ENCODE measurements around the gene RHD.
A peak's percentile ranks its signal among the peaks of the same experiment; 100 is the strongest.
"Not testable (repeated sequence)": the region's sequence is repeated elsewhere in the genome, so short reads cannot be mapped to it uniquely, and the experiment has no call there.

The RHD gene

DNA sequence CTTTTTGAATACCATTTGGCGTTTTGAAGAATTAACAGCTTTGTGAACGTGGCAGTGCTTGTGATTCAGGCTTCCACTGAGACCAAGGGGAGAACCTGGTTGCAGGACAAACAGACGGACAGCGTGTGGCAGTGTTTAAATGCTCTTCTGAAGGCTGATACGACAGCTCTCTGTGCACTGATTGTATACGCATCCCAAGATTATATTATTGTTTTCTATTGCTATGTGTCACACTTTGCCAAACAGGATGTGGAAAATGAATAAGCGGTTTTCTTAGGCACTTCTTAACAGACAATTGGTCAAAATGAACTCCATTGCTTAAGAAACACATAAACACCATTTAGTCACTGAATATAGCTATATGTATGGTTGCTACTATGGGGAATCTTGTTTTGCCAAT, 12.5 kb upstream of the RHD start:
- peak; percentile 58 for DNase-seq

DNA sequence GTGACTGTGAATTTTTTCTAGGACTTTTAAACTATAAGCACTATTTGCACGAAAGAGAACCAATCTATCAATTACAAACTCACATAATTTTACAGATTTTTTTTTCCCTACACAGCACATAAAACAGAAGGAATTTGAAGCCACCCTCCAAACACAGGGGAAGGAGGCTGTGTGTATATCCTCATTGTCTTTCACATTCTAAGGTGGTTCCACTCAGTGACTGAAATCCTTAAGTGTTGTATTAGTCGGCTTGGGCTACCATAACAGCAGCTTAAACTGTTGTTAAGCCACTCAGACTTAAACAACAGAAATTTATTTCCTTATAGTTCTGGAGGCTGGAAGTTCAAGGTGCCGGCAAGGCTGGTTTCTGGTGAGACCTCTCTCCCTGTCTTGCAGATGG, 12.0 kb upstream of the RHD start:
- not testable (repeated sequence) for DNase-seq

DNA sequence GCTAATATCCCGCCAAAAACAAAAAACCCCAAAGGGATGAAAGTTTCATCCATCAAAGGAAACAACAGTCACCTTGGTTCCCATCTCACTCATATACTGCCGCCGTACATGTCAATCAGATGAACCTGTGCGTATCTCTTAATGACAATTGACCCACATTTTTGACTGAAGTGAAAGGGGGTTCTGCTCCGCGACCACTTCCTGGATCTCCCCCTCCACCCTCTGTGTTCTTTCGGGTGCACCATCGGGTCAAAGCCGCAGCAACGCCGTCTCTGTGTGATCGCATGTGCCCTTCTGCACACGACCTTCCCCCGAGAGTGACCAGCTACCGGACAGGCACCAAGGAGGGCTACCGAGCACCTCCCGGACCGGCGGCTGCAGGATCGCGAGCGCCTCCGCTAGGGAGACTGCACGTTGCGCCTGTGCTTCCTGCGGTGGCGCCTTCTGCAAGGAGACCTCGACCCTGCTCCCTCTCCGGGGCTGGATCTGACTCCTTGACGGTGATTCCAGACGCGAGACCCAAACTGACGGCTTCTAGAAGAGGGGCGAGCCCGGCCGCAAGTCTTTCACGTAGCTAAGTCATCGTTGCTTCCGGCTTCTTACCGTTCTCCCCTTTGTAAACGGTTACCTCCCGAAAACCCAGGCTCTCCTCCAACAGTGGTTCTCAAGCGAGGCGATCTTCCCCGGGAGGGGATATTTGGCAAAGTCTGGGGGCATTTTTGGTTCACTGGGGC, 5.6 kb upstream of the RHD start:
- not testable (repeated sequence) for DNase-seq

DNA sequence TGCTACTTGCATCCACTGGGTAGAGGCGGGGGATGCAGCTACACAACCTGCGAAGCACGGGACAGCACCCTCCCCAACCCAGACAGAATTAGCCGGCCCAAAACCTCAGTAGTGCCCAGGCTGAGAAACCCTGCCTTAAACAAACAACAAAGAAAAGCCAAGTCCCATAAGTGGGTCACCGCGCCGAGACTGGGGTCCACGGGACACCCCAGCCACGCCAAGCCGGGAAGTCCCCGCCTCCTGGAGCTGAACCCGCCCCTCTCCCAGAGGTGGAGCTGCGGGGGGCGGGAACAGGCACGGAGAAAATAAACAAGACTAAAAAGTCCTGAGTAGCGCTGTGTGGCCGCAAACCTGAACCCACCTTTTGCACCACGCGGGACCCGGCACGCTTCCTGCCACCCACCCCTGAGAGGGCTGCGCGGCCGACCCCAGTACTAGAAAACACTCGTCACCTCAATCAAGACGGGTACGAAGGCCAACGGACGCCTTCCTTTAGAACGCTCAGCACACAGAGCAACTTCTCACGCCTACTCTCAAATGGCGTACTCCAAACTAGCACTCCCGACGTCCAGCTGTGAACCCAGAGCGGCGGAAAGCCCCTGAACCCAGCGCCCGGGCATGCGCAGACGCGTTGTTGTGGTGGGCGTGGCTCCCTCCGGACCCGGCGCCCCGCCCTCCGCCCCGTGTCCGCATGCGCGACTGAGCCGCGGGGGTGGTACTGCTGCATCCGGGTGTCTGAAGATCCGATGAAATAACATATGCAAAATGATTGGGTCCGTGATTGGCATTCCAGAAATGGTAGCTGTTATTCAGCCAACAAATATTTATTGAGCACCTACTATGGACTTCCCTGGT, 4.8 kb upstream of the RHD start:
- DNase-seq: not testable (repeated sequence)

DNA sequence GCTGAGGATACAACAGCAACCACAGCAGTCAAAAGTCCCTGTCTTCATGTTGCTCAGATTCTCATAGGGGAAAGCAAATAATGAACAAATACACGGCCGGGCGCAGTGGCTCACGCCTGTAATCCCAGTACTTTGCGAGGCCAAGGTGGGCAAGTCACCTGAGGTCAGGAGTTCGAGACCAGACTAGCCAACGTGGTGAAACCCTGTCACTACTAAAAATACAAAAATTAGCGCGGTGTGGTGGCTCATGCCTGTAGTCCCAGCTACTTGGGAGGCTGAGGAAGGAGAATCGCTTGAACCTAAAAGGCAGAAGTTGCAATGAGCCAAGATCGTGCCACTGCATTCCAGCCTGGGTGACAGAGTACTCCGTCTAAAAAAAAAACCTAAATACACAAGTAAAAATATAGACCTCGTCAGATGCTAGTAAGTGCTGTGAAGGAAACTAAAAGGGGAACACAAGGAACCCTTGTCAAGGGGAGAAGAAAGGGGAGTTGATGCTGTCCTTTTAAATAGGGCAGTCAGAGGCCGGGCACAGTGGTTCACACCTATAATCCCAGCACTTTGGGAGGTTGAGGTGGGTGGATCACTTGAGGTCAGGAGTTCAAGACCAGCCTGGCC, 4.1 kb upstream of the RHD start:
- DNase-seq: not testable (repeated sequence)

DNA sequence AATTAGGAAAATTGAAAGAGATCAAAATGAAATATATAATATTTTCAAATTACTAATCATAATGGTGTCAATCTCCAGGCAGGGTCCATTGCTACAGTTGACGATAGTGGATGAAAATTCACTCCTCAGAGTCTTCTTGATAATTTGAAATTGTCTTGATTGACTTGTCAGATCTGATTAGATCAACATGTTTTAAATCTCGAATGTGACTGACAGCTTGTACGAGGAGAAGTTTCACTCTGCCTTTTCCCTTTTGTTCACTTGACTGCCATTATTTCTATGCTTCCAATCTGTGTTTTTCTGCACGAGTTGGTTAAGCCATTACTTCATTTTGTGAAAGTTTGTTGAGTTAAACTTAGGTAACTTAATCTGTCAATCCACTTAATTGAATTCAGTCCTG, 3.3 kb downstream of the RHD start:
- DNase-seq: not testable (repeated sequence)

DNA sequence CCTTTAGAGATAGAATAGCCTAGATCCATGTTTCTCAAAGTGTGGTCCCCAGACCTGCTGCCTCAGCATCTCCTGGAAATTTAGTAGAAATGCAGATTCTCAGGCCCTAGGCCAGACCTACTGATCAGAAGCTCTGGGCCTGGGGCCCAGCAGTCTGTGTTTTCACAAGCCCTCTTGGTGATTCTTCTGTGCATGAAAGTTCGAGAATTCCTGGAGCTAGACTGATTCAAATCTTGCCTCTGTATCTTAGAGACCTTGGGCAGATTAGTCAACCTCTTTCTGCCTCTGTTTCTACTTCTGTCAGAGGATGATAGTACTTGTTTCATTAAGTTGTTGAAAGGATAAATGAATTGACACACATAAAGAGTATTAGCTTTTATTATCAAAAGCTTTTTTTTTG, 5.0 kb downstream of the RHD start:
- DNase-seq: not testable (repeated sequence)

DNA sequence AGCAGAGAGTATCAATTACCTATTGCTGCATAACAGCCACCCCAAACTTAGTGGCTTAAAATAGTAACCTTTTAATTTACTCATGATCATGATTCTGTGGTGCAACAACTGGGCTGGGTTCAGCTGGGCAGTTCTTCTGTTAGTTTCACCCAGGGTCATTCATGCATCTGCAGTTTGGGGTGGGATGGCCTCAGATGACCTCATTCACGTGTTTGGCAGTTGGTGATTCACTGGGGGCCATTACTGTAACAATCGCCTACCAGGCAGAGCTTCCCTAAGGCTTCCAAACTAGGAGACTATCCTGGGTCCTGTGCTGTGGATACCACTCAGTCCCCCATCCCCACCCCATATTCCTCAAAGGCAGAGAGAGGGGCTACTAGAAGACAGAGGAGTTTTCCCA, 6.0 kb downstream of the RHD start:
- not testable (repeated sequence) for DNase-seq

DNA sequence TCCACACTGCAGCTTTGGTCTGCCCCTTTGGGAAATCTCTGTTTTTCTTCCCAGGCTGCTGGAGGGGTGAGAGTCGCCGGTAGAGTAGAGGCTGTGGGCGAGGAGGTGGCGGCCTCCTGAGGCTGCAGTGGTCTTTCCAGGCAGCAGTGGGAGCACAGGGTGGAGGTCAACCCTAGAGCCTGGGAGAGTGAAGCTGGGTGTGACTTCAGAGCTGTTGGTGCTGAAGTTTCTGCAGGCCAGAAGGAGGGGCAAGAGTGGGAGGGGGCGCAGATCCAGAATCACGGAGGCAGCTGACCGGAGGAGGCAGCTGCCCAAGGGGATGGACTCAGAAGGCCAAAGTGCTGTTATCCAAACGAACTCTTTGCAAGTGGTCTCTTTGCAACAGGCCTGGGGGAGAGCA, 6.5 kb downstream of the RHD start:
- not testable (repeated sequence) for DNase-seq

DNA sequence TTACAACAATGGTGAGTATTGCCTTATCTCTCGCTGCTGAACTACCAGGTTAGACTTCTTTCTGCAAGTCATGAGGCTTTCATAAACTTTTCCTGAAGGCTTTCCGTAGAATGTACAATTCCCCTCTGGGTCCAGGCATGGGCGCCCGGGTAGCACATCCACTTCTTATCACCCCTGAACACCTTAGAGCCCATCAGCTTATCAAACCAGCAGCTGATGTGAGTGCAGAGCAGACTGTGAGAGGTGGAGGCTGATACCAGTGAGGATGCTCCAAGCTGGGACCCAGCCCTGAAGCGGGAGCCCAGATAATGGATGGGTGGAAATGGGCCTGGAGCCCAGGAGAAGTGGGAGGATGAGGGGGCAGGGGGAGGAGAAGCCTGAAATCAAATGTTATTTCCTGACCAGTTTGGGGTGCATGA, 7.4 kb downstream of the RHD start:
- not testable (repeated sequence) for DNase-seq

DNA sequence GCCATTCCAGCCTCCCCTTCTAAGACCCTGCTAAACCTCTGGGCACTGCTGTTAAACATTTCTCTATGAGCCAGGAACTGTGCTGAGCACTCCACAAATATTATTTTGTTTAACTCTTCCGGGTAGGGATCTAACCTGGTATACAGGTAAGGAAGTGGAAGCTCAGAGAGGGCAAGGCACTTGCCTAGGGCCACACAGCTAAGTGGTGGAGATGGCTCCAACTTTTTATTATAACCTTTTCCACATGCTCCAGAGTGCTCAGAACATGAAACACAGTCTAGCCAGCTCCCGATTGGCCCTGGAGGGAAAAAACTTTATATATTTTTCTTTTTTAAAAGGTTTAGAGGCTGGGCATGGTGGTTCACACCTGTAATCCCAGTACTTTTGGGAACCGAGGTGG, 13.6 kb downstream of the RHD start:
- not testable (repeated sequence) for DNase-seq

DNA sequence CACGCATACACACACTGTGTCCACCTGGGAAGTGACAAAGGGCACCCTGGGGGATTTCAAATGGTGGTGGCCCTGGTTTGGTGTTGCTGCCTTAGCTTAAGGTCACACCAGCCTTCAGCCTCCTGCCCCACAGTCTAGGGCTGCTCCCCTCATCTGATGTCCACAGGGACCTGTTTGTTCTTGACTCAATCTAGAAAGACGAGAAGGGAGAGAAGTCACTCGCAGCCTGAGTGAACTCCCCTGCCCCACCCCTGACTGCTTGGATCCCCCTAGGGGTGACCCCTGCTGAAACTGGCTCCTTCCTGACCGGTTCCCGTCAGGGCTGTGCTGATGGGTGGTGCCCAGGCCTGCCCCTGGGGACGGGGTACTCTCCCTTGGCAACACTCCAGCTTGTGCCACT, 14.9 kb downstream of the RHD start:
- not testable (repeated sequence) for DNase-seq

DNA sequence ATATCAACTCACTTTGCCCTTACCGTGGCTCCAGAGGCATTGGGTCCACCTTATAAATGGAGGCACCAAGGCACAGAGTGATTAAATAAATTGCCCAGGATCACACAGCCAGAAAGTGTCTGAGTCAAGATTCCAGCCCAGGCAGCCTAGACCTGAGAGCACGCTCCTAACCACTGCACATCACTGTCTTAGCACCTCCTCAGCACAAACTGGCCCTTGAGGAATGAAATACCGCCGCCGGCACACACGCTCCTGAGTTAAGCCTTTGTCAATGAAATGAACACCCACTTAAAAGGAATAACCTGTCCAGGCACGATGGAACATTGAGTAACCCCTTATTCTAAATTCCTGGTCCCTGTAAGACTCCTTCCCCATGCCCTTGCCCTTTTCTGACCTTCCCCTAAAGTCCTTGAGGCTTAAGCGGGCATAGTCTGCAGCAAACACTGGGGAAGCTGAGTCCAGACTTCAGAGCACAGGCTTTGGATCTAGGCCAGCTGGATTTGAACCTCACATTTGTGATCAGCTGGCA, 16.3 kb downstream of the RHD start:
- not testable (repeated sequence) for DNase-seq

DNA sequence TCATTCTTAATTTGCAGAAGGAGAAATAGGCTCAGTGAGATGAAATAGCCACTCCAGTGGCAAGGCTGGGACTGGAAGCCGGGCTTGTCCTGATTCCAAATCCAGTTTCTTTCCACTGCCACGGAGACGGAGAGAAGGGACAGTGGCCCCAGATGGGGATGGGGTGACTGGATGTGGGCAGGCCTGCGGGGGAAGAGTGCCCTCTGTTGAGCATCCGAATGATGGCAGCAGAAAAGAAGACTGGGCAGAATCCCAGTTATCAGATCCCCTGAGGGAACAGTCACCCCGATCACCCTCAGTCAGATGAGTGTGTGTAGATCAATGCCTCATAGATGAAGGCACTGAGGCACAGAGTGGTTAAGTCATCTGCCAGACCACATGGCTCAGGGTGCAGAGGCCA, 17.7 kb downstream of the RHD start:
- DNase-seq: not testable (repeated sequence)

DNA sequence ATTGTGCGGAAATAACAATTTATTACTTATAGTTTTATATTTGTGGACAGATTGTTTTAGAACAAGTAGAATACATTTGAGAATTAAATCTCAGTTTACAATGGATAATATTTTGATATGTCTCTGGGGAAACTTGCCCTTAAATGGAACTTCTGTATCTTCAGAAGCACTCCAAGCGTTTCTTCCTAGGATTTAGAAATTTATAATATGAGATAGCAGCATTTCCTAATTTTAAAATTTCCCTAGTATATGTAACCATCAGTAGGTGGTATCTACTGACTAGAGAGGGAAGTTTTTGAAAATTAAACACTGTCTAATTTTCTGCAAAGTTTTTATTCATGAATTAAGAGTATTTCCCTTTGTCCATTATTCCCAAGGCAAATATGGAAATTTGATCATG, 21.1 kb downstream of the RHD start:
- DNase-seq: not testable (repeated sequence)

DNA sequence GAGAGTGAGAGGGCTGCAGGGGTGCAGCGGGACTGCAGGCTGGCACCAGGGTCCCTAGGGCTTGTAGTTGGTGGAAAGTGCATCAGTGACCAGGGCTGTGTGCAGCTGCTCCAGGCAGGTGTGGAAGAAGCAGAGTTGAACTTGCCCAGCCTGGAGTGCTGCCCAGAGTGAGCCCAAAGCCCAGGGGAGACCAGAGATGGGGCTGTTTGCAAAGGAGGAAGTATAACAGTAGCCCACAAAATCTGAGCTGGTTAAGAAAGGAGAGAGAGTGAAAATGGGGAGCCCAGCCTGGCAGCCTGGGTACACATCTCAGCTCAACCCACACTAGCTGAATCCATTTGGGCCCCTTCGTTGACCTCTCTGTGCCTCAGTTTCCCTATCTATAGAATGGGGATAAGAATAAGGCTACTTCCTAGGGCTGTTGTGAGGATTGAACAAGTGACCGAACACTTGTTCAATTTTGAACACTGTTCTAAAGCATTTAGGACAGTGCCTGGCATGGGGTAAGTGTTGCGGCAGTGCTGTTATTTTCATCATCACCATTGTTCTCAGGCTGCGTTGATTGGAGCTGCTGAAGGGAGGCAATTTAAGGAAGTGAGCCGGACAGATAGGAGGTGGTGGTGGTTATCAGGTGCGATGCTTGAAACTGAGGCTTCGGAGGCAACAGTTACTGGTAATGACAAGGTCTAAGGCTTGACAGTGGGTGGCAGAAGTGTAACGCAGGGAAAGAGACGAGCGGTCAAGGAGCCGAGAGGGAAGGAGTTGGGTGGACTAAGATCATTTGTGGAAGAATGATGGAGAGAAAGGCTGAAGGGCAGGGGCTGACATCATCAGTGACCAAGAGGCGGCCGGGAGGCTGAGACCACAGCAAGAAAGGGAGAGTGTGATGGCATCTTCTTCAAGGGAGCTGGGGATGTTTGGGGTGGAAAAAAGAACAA, 22.8 kb downstream of the RHD start:
- DNase-seq: not testable (repeated sequence)

DNA sequence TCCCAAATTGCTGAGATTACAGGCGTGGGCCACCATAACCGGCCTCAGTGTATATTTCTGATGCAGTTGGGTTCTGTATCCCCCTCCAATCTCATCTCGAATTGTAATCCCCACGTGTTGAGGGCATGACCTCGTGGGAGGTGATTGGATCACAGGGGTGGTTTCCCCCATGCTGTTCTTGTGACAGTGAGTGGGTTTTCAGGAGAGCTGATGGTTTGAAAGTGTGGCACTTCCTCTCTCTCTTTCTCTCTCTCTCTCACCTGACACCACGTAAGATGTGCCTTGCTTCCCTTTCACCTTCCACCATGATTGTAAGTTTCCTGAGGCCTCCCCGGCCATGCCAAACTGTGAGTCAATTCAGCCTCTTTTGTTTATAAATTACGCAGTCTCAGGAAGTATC, 24.2 kb downstream of the RHD start:
- DNase-seq: not testable (repeated sequence)

DNA sequence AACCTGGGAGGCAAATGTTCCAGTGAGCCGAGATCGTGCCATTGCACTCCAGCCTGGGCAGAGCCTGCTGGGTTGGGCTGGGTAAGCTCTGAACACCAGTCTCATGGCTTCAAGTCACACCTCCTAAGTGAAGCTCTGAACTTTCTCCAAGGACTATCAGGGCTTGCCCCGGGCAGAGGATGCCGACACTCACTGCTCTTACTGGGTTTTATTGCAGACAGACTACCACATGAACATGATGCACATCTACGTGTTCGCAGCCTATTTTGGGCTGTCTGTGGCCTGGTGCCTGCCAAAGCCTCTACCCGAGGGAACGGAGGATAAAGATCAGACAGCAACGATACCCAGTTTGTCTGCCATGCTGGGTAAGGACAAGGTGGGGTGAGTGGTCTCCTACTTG, 28.4 kb downstream of the RHD start:
- DNase-seq: not testable (repeated sequence)

DNA sequence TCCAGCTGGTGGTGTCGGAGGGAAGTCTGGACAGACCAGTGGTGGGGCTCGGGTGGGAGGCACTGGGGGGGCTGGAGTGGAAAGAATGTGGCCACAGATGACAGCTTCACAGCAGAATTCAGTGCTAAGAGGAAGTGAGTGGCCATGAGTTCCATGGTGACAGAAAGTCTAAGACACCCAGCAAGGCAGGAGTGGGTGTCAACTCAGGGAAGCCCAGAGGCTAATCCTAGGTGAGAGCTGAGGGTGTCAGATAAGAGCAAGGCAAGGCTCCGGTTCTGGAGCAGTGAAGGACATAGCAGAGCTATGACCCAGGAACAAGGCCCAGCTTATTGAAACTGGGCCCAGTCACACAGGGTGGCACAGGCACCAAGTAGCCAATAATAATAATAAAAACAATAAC, 30.0 kb downstream of the RHD start:
- DNase-seq: not testable (repeated sequence)

DNA sequence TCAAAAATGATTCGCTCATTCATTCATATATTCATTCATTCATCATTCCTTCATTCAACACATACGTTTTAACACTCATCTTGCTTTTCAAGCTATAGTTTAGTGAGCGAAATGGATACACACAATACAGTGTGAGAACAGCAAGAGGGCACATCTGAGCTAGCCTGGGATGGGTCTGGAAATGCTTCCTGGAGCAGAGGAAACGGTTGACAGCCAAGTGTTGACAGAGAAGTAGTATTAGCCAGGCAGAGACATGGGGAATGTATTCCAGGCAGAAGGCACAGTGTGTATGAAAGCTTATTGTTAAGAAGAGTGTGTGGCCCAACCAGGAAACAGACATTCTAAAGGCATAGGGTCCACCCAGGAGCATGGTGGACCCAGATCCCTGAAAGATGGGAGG, 32.6 kb downstream of the RHD start:
- not testable (repeated sequence) for DNase-seq

DNA sequence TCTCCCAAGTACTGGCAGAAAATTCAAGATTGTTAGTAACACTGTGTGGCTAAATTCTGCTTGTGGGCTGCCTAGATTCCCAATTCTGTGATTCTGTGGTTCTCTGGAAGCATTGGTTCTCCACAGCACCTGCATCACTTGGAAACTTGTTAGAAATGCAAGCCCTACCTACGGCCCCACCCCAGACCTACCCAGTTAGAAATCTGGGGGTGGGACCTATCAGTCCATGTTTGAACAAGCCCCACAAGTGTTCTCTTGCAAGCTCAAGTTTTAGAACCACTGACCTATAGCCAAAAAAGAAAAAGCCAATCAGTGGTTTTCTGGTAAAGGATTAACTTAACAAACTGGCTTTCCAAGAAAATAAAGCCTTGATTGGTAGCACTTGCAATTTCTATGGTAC, 35.9 kb downstream of the RHD start:
- DNase-seq: not testable (repeated sequence)

DNA sequence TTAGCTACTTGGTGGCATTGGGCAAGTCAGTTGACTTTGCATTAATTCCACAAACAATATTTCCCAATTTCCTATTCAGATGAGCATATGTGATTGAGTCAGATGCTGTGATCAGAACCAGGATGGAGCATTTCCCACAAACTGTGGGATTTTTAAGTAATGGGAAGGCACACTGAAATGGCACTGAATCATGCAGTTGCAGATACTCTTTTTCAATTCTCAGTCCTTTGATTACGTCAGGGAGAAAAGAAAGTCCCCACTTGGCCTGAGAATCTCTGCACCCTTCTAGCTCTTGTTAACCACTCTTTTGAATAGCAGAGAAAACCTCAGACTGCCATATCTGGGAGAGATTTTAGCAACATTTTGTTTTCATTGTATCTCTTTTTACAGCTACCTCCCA, 36.8 kb downstream of the RHD start:
- not testable (repeated sequence) for DNase-seq
